ENCODE data around the gene RREB1. TPM values are rescaled to one million over a fixed set of nuclear protein-coding genes. Genes with fewer than 3 reads are reported as not detected.
A peak's percentile ranks its signal among the peaks of the same experiment; 100 is the strongest.

The RREB1 gene
- total and polyA plus RNA-seq, 2 experiments from 2014 or later: 8.5 to 25.5 TPM

- no peak for TF ChIP-seq POLR2AphosphoS5 (IDR thresholded peaks at IDR 0.05; ENCODE audit: low read depth)
- no peak for TF ChIP-seq STAT1 (IDR thresholded peaks at IDR 0.05; ENCODE audit: unreplicated experiment)
- TF ChIP-seq ZNF114 (CRISPR knock-in tag; IDR thresholded peaks at IDR 0.05): no peak
- no peak for TF ChIP-seq ETS1 (IDR thresholded peaks at IDR 0.05)
- TF ChIP-seq EZH2phosphoT487 (IDR thresholded peaks at IDR 0.05; ENCODE audit: unreplicated experiment): no peak
These were observed 21.9 kb upstream of the RREB1 start (continued) for GRCh38 chr6:7085911-7086310.

- H3K4me1 Mint-ChIP-seq: peaks cover 28% of the 10 kb centered on the region
- Histone ChIP-seq H4K20me1 (replicated peaks; ENCODE audit: insufficient read depth) (no peaks in the 10 kb centered on the region), H3K27me3 (ENCODE audit: insufficient read depth) (no peaks in the 10 kb centered on the region), H3K79me2 (replicated peaks; ENCODE audit: insufficient read depth) (no peaks in the 10 kb centered on the region), H3K9me2 (ENCODE audit: insufficient read depth) (no peaks in the 10 kb centered on the region), H3K4me3 (peak overlapping the region; percentile 4; the same call in 1 of the 2 replicates), H3K36me3 (ENCODE audit: insufficient read depth) (no peaks in the 10 kb centered on the region), H2AFZ (no peak overlapping the region), H3K27ac (ENCODE audit: low read depth) (no peak overlapping the region), H3K4me2 (peak overlapping the region; percentile 25), H3K4me1 (ENCODE audit: insufficient read depth) (peaks cover 22% of the 10 kb centered on the region), H3F3A (replicated peaks; ENCODE audit: low read depth) (no peaks in the 10 kb centered on the region)
- H3K27ac Mint-ChIP-seq: no peak overlapping the region
- TF ChIP-seq REST (IDR thresholded peaks at IDR 0.05; ENCODE audit: unreplicated experiment): no peak
- no peaks in the 10 kb centered on the region for H3K9me3 Mint-ChIP-seq
- H3K27me3 Mint-ChIP-seq (ENCODE audit: insufficient read depth, low read depth, poor library complexity): peaks cover 14% of the 10 kb centered on the region
- ATAC-seq (peak; percentile 46), DNase-seq (ENCODE audit: low spot score) (no peak)
- H3K4me3 Mint-ChIP-seq: peak overlapping the region; percentile 24; the same call in 2 of the 3 replicates
- no peaks in the 10 kb centered on the region for H3K36me3 Mint-ChIP-seq (ENCODE audit: low read depth)
These were observed 21.3 kb upstream of the RREB1 start for GRCh38 chr6:7086488-7086887.

- ATAC-seq (peak; percentile 95), DNase-seq (ENCODE audit: low spot score) (peak; percentile 65)
- H3K4me1 ChIP-seq (ENCODE audit: insufficient read depth): peaks cover 22% of the 10 kb centered on the region
- H2AFZ ChIP-seq: no peak overlapping the region
- Mint-ChIP-seq H3K9me3 (no peaks in the 10 kb centered on the region), H3K4me3 (peak overlapping the region; percentile 56), H3K4me1 (peaks cover 28% of the 10 kb centered on the region), H3K27ac (no peak overlapping the region), H3K27me3 (ENCODE audit: insufficient read depth, low read depth, poor library complexity) (peaks cover 14% of the 10 kb centered on the region), H3K36me3 (ENCODE audit: low read depth) (no peaks in the 10 kb centered on the region)
- TF ChIP-seq EZH2 (IDR thresholded peaks at IDR 0.05; ENCODE audit: low read depth, unreplicated experiment) (no peak), ZNF462 (CRISPR knock-in tag; IDR thresholded peaks at IDR 0.05) (peak; percentile 55; the same call in 1 of the 2 replicates), POLR2AphosphoS5 (IDR thresholded peaks at IDR 0.05; ENCODE audit: low read depth) (no peak)
- no peaks in the 10 kb centered on the region for H3K9me2 ChIP-seq (ENCODE audit: insufficient read depth)
- no peaks in the 10 kb centered on the region for H3K27me3 ChIP-seq (ENCODE audit: insufficient read depth)
- no peaks in the 10 kb centered on the region for H3K79me2 ChIP-seq (replicated peaks; ENCODE audit: insufficient read depth)
- no peak overlapping the region for H3K27ac ChIP-seq (ENCODE audit: low read depth)
- peak overlapping the region; percentile 4; the same call in 1 of the 2 replicates for H3K4me3 ChIP-seq
- H3F3A ChIP-seq (replicated peaks; ENCODE audit: low read depth): no peaks in the 10 kb centered on the region
- no peaks in the 10 kb centered on the region for H3K36me3 ChIP-seq (ENCODE audit: insufficient read depth)
- H4K20me1 ChIP-seq (replicated peaks; ENCODE audit: insufficient read depth): no peaks in the 10 kb centered on the region
- H3K4me2 ChIP-seq: peak overlapping the region; percentile 25
These were observed 20.7 kb upstream of the RREB1 start for GRCh38 chr6:7087066-7087465.

Measured in GM23338 (cell line).